ENCODE data around the gene ADRA2C.

ADRA2C gene

GRCh38 chr4:3780347-3781171 is 14.4 kb downstream of the ADRA2C start:
- DNase-seq, result peak; percentile 32

DNA sequence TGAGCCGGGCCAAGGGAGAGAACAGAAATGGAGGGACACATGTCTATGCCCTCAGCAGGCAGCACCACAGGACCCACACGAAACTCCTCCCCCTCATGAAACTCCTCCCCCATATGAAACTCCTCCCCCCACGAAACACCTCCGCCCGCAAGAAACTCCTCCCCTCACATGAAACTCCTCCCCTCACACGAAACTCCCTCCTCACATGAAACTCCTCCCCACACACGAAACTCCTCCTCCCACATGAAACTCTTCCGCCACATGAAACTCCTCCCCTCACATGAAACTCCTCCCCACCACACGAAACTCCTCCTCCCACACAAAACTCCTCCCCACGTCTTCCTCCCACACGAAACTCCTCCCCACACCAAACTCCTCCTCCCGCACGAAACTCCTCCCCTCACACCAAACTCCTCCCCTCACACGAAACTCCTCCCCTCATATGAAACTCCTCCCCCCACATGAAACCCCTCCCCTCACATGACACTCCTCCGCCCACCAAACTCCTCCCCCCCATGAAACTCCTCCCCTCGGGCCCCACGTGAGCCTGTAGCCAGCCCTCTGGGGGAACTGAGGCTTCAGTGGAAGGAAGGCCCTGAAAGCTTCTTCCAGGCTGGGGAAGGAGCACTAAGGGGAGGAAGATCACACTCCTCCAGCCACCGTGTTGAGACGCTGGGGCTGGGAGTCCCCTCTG is 15.2 kb downstream of the ADRA2C start:
- DNase-seq, result no peak

DNA sequence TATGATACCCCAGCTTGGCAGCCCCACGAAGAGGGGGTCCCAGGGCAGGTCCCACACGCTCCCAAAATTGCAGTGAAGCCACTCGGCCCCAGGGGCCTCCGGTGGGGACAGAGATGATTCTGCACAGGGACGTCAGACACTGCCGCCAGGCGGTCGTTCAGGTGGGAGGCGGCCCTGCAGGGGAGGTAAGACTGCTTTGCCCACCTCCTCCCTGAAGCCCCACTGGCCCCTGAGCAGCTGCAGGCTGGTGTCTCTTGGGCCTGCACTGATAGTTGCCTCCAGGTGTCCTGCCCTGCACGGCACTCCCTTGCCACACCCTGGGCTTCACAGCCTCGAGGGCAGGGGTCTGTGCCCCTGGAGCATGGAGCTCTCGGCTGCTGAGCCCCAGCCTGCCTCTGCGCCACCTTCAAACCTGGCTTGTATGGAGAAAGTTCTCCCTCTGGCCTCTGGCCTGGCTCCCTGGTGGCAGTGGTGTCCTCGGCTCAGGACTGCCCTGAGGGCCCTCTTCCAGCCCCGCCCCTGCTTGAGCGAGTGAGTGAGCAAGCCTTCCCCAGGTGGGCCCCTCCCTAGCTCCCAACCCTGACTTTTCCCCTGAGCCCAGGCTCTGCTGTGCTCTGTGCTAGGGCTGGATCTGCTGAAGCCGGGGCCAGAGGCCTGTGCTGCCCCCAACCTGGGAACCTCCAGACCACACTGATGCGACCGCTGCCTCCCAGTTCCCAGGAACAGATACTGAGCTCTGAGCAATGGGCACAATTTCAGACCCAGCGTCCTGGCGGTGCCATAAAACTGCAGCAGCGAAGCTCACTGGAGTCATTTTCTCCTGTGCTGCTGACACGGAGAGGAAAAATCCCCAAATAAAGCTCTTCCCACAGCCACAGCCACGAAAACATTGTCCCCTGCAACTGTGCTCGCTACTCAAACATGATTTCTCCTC is 16.1 kb downstream of the ADRA2C start:
- DNase-seq, result no peak

GRCh38 chr4:3783693-3784306 is 17.6 kb downstream of the ADRA2C start:
- DNase-seq, result no peak

- DNase-seq, result peak; percentile 19
Observed at GRCh38 chr4:3784454-3785291, 18.5 kb downstream of the ADRA2C start.

- no peak for DNase-seq
Observed at GRCh38 chr4:3785292-3785565, 19.0 kb downstream of the ADRA2C start.

- no peak for DNase-seq
Observed at GRCh38 chr4:3786196-3786869, 20.1 kb downstream of the ADRA2C start.

- no peak for DNase-seq
Observed at GRCh38 chr4:3787489-3788365, 21.5 kb downstream of the ADRA2C start.

DNA sequence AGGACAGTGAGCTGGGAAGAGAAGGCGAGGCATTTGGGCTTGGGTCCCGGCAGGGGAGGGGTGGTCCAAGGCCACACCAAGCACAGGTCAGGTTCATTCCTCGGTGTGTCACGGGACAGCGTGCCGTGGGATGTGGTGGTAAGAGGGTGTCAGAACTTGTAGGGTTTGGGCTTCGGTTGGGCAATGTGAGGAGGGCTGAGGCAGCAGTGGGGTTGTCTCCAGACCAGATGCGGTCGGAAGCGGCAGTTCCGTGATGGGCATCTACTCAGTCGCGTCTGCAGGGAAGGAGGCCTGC is 22.1 kb downstream of the ADRA2C start:
- DNase-seq, result no peak

GRCh38 chr4:3789587-3789986 is 23.4 kb downstream of the ADRA2C start:
- no peak for DNase-seq

- DNase-seq, result no peak
Observed at GRCh38 chr4:3790006-3790561, 23.9 kb downstream of the ADRA2C start.

DNA sequence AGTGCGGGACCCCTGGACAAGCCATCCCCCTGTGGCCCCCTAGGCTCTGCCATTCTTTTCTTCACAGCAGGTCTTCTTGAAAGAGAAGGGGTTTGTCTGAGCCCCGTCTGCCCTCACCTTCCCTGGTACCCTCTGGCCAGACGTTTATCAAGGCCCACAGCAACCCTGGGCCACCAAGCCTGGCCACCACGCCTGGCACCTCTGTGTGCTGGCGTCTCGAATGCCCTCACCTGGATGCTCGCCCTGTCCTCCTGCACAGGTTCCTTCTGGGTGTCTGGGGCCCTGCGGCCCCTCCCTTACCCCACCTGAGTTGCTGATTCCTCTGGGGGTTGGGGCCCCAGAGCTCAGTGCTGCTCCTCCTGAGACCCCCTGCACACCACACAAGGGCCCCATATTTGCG is 25.1 kb downstream of the ADRA2C start:
- no peak for DNase-seq

- no peak for DNase-seq
Observed at GRCh38 chr4:3791910-3792542, 25.8 kb downstream of the ADRA2C start.

DNA sequence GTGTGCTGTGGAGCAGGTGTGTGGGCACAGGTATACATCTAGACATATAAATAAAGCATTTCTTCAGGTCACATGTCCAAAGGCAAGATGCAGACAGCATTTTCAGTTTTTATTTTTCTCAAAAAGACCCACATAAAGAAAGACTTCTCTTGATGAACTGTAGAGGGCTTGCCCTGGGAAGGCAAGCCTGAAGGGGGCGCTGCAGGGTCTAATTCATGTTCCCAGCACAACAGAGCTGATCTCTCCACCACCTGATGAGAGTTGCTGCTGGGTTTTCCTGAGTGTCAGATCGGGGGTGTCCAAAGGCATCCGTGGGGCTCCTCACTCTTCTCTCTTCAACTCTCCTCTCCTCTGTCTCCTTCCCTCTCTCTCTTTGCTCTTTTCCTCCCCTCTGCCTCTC is 26.6 kb downstream of the ADRA2C start:
- DNase-seq, result no peak

- DNase-seq, result no peak
Observed at GRCh38 chr4:3793545-3793944, 27.4 kb downstream of the ADRA2C start.

- DNase-seq, result no peak
Observed at GRCh38 chr4:3796960-3797359, 30.8 kb downstream of the ADRA2C start.

GRCh38 chr4:3797831-3798790 is 31.9 kb downstream of the ADRA2C start:
- DNase-seq, result peak; percentile 66

DNA sequence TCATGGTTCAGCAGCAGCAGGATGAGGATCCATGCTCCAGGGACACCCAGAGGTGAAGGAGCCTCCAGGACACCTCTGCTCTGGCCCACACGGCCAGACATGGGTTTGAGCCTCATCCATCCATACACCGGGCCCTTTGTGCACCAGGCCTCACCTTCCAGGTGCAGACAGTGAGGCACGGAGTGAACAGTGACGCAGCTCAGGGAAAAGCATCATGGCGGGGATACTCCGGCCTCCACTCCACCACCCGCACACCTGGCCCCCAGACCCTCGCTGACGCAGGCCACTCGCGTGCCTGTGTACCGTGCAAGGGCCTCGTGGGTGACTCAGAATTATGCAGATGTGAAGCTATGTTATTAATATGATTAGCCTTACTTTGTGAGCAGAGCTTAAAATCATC is 33.3 kb downstream of the ADRA2C start:
- DNase-seq, result no peak

DNA sequence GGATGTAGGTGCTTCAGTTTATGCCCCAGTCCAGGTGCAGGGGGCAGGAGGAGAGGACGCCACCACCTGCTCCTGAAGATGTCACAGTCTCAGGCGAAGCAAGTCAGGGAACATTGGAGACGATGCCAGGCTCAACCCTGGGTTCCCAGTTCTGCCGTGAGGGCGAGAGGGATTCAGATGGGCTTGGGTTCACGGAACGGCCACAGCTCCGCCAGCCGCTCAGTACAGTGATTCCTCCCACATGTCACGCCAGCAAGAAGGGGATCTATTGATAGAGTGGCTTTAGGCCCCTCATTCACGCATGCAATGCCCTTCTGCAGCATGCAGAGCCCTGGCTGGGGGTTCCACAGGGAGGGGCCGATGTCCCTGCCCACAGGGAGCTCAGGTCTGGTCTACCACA is 34.2 kb downstream of the ADRA2C start:
- no peak for DNase-seq

Data from DMS79 (cell line).